Activated T-helper 9 cell treated with anti-CD3 and anti-CD28 coated beads, Interleukin-2, amount 50 U/mL, for 16 hours (primary cell): ENCODE measurements around the gene SELENOS.
A peak's percentile ranks its signal among the peaks of the same experiment; 100 is the strongest.
"Not testable (repeated sequence)": the region's sequence is repeated elsewhere in the genome, so short reads cannot be mapped to it uniquely, and the experiment has no call there.

ENCODE experiments used
- DNase-seq: peaks from one replicate; pipeline ENCODE4 v3.0.0-alpha.2; 2020; ENCODE audit warnings: low read depth

The SELENOS gene

DNA sequence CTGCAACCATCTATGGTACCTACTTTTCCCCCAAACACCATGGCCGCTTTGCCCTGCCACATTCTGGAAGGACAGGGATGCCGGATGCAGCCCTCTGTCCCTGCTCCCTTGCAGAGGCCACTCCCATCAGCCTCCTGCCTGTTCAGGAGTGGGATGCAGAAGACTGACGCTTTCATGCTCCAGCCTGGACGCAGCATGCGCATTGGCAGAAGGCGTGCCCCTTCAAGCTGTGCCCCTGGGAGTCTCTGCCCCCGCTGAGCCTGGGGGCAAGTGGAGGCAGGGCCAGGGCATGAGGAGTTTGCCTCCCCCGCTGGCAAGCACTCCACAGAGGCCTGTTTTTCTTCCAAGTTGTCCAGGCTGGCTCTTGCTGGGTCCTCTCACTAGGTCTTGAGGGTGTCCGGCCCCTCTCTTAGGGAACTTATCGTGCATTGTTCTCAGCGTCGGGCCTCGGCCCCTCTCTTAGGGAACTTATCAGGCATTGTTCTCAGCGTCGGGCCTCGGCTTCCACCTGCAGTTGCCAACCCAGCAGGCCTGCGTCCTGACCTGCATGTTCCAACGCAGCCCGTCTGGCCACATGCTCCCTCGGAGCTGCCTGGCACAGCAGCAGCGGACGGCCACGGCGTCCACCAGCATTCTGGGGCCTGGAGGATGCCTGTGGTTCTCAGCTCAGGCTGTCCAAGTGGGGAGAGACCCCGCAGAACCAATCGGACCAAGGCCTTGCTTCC is 32.3 kb upstream of the SELENOS start:
- DNase-seq = no peak

GRCh38 chr15:101308604-101309435 is 31.5 kb upstream of the SELENOS start:
- DNase-seq = no peak

DNA sequence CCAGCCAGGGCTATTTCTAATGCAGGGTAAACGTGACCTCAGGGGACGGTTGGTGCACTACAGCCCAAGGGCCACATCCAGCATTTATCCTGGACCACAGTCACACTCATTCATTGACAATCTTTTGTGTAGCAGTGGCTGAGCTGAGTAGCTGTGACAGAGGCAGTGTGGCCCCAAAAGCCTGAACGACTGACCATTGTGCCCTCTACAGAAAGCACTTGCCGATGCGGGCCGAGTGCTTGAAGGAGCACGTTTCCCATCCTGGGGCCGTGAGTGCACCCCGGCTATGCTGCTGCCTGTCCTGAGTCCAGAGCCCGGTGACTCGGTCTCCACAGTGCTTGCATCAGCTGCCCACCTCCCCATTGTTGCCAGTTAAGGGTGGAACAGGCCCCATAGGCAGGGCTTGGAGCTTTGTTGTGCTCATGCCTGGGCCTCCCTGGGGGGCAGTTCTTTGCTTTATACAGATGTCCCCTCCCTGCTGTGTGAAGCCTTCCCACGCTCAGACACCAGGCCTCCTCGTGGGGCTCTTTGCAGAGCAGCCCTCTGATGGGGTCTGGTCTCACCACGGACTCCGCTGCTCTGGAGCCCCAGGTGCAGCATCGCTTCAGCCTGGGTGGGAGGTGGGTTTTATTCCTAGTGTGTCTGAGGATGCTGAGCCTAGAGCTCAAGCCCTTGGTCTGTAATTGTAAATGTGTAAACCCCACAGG is 30.8 kb upstream of the SELENOS start:
- DNase-seq = no peak

DNA sequence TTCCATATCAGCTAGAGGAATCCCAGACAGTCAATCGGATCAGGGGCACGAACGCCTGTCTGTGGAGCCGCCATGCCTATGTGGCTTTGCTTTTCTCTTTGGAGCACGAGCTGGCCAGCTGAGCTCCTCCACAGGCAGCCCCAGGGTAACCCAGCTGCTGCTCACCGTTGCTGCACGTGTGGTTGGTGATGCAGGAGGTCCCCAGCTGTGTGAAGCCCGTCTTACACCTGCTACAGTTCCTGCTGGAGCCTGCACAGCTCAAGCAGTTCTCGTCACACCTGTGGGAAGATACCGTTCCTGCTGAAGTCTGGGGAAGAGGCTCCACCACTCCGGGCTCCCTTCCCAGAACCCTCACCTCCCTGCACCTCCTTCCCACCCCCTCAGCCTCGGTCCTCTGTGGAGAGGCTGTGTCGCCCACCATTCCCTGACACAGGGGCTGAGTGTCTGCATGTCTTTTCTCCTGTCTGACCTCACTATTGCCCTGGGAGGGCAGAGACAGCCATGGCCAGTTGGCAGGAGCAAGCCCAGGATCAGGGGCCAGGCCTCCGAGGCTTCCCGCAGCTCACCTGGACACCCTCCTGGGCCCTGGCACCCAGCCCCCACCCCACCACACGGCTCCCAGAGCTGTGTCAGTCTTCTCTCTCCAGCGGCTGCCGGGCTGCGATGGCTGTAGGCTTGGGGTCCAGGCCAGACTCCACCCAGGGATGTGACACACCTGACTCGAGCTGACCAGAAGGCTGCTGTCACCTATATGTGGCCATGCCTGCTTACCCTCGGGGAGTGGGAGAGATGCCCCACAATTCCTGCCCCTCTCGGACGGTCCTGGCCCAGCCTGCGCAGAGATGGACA is 30.0 kb upstream of the SELENOS start:
- DNase-seq = no peak

GRCh38 chr15:101306341-101307047 is 29.2 kb upstream of the SELENOS start:
- DNase-seq = no peak

GRCh38 chr15:101305820-101306255 is 28.6 kb upstream of the SELENOS start:
- DNase-seq = no peak

GRCh38 chr15:101303408-101303807 is 26.1 kb upstream of the SELENOS start:
- no peak for DNase-seq

- DNase-seq = no peak
These were observed 19.4 kb upstream of the SELENOS start for GRCh38 chr15:101296418-101297405.

DNA sequence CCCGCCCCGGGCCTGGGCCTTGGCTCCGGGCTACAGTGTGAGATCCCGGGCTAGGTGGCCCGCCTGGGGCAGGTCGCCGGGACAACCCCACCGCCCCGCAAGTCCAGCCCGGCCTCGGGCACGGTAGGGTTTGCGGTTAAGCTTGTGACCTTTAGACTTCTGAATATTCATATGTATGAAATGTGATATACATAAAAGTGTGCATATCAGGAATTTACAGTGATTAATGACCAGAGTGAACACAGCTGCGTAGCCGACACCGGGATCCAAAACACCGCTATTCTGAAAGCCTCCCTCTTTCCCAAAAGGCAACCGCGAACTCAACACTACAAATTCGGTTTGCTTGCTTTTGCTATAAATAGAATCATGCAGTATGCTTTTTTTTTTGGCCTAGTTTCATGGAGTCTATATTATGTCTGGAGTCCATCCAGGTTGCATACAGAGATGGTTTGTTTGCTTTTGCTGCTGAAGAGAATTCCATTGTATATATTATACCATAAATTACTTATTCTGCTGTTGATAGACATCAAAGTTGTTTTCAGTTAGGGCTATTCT is 18.4 kb upstream of the SELENOS start:
- no peak for DNase-seq

DNA sequence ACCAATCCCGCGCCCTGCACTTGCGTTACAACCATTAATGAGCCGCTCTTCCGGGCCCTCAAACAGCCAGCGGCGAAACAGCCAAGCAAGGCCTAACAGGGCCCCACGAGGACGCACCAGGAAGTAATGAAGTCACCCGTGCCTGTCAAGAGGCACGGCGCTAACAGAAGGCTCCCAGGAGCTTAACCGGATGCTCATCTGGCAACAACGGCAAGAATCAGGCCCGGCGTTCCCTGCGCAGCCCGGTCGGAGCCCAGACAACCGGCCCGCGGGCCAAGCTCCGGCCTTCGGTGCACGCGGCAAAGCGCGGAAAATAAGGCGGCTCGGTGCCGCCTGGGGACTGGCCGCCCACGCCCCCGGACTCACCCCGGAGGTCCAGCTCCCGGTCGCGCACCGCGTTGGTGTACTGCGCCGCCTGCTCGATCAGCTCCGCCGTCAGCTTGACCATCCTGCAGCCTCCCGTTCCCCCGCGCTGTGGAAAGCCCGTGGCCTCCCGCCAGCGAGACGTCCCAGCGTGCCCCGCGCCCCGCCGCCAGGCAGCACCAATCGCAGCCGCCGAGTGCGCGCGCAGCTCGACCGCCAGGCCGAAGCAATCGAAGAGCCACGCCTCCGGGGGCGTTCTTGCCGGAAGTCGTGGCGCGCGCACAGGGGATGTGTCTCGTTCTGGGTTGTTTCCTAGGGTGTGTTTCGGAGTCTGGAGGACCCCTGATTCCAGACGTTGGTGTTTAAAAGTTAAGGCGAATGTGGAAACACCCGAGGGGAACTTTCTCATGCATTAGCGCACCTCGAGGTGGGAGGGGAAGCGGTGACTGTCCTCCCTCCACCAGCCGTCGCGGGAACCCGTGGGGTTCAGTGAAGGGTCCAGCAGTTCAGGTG is 17.7 kb upstream of the SELENOS start, which contains the start of gene SNRPA1:
Gene SNRPA1 (minus strand): TSS at position 518 of the 876 bp plus-strand sequence. CDS start 70 bp downstream, at position 448.
- DNase-seq = peak; percentile 97

- no peak for DNase-seq
These were observed 15.8 kb upstream of the SELENOS start for GRCh38 chr15:101293122-101293521.

GRCh38 chr15:101288905-101289513 is 11.7 kb upstream of the SELENOS start:
- DNase-seq = no peak

DNA sequence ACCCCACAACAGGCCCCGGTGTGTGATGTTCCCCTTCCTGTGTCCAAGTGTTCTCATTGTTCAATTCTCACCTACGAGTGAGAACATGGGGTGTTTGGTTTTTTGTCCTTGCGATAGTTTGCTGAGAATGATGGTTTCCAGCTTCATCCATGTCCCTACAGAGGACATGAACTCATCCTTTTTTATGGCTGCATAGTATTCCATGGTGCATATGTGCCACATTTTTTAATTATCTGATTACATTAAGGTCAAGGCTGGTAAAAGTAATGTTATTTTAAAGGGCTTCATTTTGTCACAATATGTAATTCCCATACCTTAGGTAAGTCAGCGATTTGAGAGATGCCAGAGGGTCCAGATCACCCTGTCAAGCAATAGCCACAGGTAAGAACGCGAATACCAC is 10.1 kb upstream of the SELENOS start:
- not testable (repeated sequence) for DNase-seq

DNA sequence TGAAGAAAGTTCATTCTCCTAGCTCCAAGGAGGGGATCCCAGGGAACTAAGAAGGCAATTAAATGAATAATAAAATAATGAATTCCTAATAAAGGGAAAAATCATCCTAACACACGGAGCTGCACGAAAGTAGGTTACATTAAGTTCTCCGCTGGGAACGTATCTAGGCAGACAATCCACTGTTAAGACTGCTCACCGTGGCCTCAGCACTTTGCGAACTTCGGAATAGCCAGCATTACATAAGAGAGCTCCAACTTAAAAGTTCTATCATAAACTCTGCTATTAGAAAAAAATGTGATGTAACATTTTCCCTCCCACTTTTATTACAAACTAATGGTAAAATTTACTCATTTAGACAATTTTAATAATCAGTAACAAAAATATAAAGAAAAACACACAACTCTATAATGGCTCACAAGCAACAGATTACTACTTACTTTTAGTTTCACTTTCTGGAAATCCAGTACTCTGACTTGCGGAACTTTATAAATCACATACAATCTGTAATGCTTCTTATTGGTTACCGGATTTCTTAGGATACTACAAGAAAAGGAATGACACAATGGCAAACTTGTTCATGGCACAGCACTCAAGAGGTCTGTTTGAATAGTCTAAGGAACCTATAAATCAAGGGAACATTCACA is 9.3 kb upstream of the SELENOS start:
- DNase-seq = no peak

- DNase-seq = no peak
These were observed 6.6 kb upstream of the SELENOS start for GRCh38 chr15:101283931-101284330.

DNA sequence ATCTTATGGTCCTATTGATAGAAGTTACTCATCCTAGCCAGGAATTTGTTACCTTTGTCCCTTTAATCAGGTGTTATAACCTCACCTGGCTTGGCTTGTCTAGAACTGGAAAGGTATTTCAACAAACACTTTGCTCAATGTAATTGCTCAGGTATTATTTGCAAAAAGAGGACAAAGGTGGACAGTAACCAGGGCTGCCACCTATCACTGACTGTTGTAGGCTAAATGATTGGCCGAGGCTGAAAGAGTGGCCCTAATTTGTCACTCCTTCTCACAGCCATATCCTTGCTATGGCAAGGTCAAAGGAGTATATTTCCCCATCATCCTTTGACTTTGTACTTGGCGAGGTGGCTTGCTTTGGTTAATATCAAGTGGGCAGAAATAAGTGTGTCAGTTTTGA is 2.7 kb upstream of the SELENOS start:
- DNase-seq = no peak

GRCh38 chr15:101277943-101278564 is 769 bp upstream of the SELENOS start:
- no peak for DNase-seq
